ENCODE results near the gene NOS3.
A peak's percentile ranks its signal among the peaks of the same experiment; 100 is the strongest.
"Not testable (repeated sequence)": the region's sequence is repeated elsewhere in the genome, so short reads cannot be mapped to it uniquely, and the experiment has no call there.

NOS3 gene

GRCh38 chr7:151034312-151035025 is 43.7 kb downstream of the NOS3 start:
- Histone ChIP-seq H3K9me3 (no peaks in the 10 kb centered on the region), H3K27me3 (ENCODE audit: low read depth) (no peaks in the 10 kb centered on the region), H3K36me3 (replicated peaks) (peaks cover 11% of the 10 kb centered on the region), H3K4me3 (no peak overlapping the region), H3K4me1 (no peaks in the 10 kb centered on the region)
- in situ Hi-C loops (cut with MboI; ENCODE audit: low sequenced_read_pairs), result no loop called here
- DNase-seq (ENCODE audit: low spot score in 2 of 2), result no peak

DNA sequence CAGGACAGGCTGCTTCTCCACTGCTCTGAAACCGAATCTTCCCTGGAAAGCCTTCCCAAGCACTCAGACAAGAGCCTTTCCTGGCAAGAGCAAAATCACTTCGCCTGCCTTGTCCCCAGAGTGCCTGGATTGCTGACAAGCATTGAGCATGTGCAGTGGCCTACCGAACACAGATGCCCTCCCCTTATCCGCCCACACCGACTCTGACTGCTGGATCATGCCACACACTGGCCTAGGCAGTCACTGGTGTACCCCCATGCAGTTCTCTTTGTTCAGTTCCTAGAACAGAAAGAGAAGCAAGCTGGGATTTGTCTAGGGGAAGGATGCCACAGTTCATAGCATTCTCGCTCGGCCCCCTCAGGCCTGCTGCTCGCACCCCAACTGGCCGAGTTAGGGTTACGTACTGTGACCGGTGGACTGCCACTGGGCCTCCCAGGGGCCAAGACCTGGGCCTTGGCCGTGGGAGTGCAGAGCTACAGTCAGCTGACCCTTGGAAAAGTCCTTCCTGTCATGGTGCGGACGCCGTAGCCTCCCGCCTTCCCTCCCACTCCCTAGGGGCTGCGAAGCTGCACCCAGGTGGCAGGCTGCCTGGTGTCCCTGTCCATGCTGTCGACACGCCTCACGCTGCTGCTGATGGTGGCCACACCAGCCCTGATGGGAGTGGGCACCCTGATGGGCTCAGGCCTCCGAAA is 44.4 kb downstream of the NOS3 start:
- Histone ChIP-seq H3K4me1 (no peaks in the 10 kb centered on the region), H3K36me3 (replicated peaks) (peaks cover 11% of the 10 kb centered on the region), H3K4me3 (no peak overlapping the region), H3K9me3 (no peaks in the 10 kb centered on the region), H3K27me3 (ENCODE audit: low read depth) (no peaks in the 10 kb centered on the region)
- in situ Hi-C loops (cut with MboI; ENCODE audit: low sequenced_read_pairs), result no loop called here
- DNase-seq (ENCODE audit: low spot score in 2 of 2), result no peak

GRCh38 chr7:151035902-151036301 is 45.1 kb downstream of the NOS3 start:
- H3K27me3 ChIP-seq (ENCODE audit: low read depth), result no peaks in the 10 kb centered on the region
- H3K4me3 ChIP-seq, result no peak overlapping the region
- H3K9me3 ChIP-seq, result no peaks in the 10 kb centered on the region
- in situ Hi-C loops (cut with MboI; ENCODE audit: low sequenced_read_pairs), result no loop called here
- H3K4me1 ChIP-seq, result no peaks in the 10 kb centered on the region
- no peak for DNase-seq (ENCODE audit: low spot score in 2 of 2)
- peaks cover 11% of the 10 kb centered on the region for H3K36me3 ChIP-seq (replicated peaks)

- no peaks in the 10 kb centered on the region for H3K4me1 ChIP-seq
- no peak overlapping the region for H3K4me3 ChIP-seq
- peaks cover 8% of the 10 kb centered on the region; the same call in 1 of the 2 replicates for H3K36me3 ChIP-seq (replicated peaks)
- DNase-seq (ENCODE audit: low spot score in 2 of 2), result peak in 1 of 2 experiments; percentile 44
- no peaks in the 10 kb centered on the region for H3K9me3 ChIP-seq
- in situ Hi-C loops (cut with MboI; ENCODE audit: low sequenced_read_pairs), result no loop called here
- no peaks in the 10 kb centered on the region for H3K27me3 ChIP-seq (ENCODE audit: low read depth)
Observed at GRCh38 chr7:151038951-151039849, 48.4 kb downstream of the NOS3 start.

GRCh38 chr7:151039850-151040548 is 49.2 kb downstream of the NOS3 start:
- Histone ChIP-seq H3K27me3 (ENCODE audit: low read depth) (no peaks in the 10 kb centered on the region), H3K36me3 (replicated peaks) (peaks cover 5% of the 10 kb centered on the region; the same call in 1 of the 2 replicates), H3K9me3 (no peaks in the 10 kb centered on the region), H3K4me1 (no peaks in the 10 kb centered on the region), H3K4me3 (no peak overlapping the region)
- in situ Hi-C loops (cut with MboI; ENCODE audit: low sequenced_read_pairs), result no loop called here
- no peak for DNase-seq (ENCODE audit: low spot score in 2 of 2)

- H3K27me3 ChIP-seq (ENCODE audit: low read depth), result no peaks in the 10 kb centered on the region
- no peaks in the 10 kb centered on the region for H3K9me3 ChIP-seq
- H3K36me3 ChIP-seq (replicated peaks), result no peaks in the 10 kb centered on the region; the same call in 1 of the 2 replicates
- in situ Hi-C loops (cut with MboI; ENCODE audit: low sequenced_read_pairs), result no loop called here
- no peak overlapping the region for H3K4me3 ChIP-seq
- H3K4me1 ChIP-seq, result no peaks in the 10 kb centered on the region
- no peak for DNase-seq (ENCODE audit: low spot score in 2 of 2)
Observed at GRCh38 chr7:151040616-151041375, 50.0 kb downstream of the NOS3 start.

GRCh38 chr7:151043449-151043848 is 52.6 kb downstream of the NOS3 start:
- not testable (repeated sequence) for H3K4me1 ChIP-seq, H3K9me3 ChIP-seq

DNA sequence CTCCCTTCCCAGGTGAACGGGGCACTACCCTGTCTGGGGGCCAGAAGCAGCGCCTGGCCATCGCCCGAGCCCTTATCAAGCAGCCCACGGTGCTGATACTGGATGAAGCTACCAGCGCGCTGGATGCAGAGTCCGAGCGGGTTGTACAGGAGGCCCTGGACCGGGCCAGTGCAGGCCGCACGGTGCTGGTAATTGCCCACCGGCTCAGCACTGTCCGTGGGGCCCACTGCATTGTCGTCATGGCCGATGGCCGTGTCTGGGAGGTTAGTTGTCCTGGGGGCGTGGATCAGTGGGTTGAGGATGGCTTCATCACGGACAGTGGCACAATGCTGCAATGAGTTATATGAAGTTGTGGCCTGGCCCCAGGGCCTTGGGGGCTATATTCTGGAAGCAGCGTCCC is 53.1 kb downstream of the NOS3 start:
- DNase-seq (ENCODE audit: low spot score in 2 of 2), result no peak
- Histone ChIP-seq H3K27me3 (ENCODE audit: low read depth) (no peaks in the 10 kb centered on the region), H3K4me1 (no peaks in the 10 kb centered on the region), H3K4me3 (no peak overlapping the region), H3K36me3 (replicated peaks) (no peaks in the 10 kb centered on the region; the same call in 1 of the 2 replicates), H3K9me3 (no peaks in the 10 kb centered on the region)
- in situ Hi-C loops (cut with MboI; ENCODE audit: low sequenced_read_pairs), result no loop called here

More at GRCh38 chr7:151043449-151043848, 52.6 kb downstream of the NOS3 start:
- H3K4me3 ChIP-seq; H3K27me3 ChIP-seq (ENCODE audit: low read depth); in situ Hi-C loops (cut with MboI; ENCODE audit: low sequenced_read_pairs); H3K36me3 ChIP-seq (replicated peaks); DNase-seq (ENCODE audit: low spot score in 2 of 2): not testable (repeated sequence)

DNA sequence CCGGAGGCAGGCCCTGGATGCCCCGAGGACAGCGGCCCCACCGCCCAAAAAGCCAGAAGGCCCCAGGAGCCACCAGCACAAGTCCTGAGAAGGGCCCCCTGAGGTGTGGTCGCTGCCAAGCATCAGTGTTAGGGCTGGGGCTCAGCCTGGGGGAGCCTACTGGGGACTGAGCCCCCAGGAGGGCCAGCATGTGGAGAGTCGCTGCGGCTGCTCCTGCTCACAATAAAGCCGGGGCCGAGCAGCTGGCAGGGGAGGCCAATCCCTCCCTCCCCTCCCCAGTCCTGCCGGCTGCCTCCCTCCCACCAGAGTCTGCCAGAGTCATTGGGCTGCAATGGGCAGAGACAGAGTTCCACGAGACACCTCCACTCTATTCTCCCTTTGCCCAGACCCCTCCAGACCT is 54.4 kb downstream of the NOS3 start:
- no peak for DNase-seq (ENCODE audit: low spot score in 2 of 2)
- Histone ChIP-seq H3K27me3 (ENCODE audit: low read depth) (no peaks in the 10 kb centered on the region), H3K9me3 (no peaks in the 10 kb centered on the region), H3K4me3 (no peak overlapping the region), H3K36me3 (replicated peaks) (no peaks in the 10 kb centered on the region; the same call in 1 of the 2 replicates), H3K4me1 (no peaks in the 10 kb centered on the region)
- in situ Hi-C loops (cut with MboI; ENCODE audit: low sequenced_read_pairs), result no loop called here

DNA sequence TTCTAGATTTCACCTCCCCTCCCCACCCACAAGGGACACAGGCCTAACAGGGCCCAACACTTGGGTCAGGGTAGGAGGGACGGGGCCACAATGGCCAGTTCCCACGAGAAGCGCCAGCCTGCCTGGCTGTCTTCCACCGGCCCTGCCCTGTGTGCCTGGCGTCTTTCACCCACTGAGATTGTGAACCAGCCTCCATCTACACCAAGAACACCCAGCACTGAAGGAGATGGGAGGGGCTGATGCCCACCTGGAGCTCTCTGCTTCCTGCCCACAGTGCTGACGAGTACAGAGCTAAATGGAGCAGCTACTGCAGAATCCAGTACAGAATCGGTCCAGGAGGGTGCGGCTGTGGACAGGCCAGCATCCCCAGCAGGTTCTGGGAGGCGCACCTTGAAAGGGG is 55.1 kb downstream of the NOS3 start:
- in situ Hi-C loops (cut with MboI; ENCODE audit: low sequenced_read_pairs), result no loop called here
- no peak for DNase-seq (ENCODE audit: low spot score in 2 of 2)
- no peaks in the 10 kb centered on the region for H3K4me1 ChIP-seq
- H3K4me3 ChIP-seq, result no peak overlapping the region
- no peaks in the 10 kb centered on the region; the same call in 1 of the 2 replicates for H3K36me3 ChIP-seq (replicated peaks)
- no peaks in the 10 kb centered on the region for H3K9me3 ChIP-seq
- no peaks in the 10 kb centered on the region for H3K27me3 ChIP-seq (ENCODE audit: low read depth)

DNA sequence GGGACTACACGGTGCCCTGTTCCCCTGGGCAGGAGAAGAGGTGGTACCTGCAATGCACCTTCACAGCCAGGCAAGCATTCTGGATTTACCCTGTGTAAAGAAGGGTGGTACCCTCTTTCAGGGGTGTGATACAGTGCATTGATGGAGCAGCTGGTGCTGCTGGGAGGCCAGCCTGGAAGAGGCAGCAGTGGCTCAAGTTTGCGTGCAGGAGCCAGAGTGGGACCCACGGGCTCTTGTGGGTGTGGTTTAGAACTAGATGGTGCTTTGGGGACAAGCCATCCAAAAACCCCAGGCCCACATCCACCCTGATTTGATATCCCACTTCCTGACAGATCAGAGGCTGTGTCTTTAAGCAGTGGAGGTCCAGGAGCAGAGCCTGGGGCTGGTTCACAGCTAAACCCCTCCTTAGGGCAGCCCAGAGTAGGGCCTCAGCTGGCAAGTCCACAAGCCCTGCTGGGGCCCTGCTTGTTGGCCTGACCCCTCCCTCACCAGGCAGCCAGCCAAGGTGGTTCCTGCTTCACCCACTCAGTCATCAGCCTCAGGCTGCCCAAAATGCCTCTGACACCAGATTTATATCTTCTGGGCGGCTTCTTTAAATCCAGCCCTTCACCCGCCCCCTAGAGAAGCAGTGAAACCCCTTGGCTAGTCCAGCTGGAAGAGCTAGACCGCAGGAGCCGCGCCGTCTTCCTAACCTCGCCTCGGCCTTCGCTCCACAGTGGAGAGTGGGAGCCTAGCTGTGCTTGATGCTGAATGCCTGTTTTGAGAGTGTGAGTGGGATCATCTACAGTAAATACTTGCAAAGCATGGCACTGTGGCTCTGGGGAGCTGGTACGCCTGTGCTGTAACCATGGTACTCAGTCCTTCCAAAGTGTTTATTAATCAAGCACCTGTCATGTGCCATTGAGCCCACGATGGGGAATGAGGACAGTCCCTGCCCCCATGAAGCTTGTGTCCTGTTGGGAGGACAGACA is 56.1 kb downstream of the NOS3 start:
- Histone ChIP-seq H3K9me3 (no peaks in the 10 kb centered on the region), H3K4me3 (no peak overlapping the region), H3K36me3 (replicated peaks) (no peaks in the 10 kb centered on the region; the same call in 1 of the 2 replicates), H3K4me1 (no peaks in the 10 kb centered on the region), H3K27me3 (ENCODE audit: low read depth) (no peaks in the 10 kb centered on the region)
- in situ Hi-C loops (cut with MboI; ENCODE audit: low sequenced_read_pairs), result no loop called here
- no peak for DNase-seq (ENCODE audit: low spot score in 2 of 2)
